SU-DHL-6 (cell line): Measurements from ENCODE around the gene KRT23.

Experiments
- H2AFZ ChIP-seq: fragments of 200-600 bp; sonication (generic); 2 replicates; pipeline ENCODE4 v1.6.1; 2014; ENCODE audit warnings: low read depth, mild to moderate bottlenecking, moderate library complexity, mixed read lengths, antibody characterized with exemption, low read length; ENCODE audit not compliant: severe bottlenecking
- H3F3A ChIP-seq: fragments of 200-600 bp; shearing (Covaris generic); 2 replicates; pipeline ENCODE4 v1.6.0; 2016; ENCODE audit warnings: antibody characterized with exemption, mild to moderate bottlenecking; ENCODE audit not compliant: insufficient read depth
- H3K27ac ChIP-seq: fragments of 200-600 bp; sonication (generic); 2 replicates; pipeline ENCODE4 v1.5.1; 2016; ENCODE audit warnings: low read depth, mild to moderate bottlenecking, low read length, moderate library complexity, mixed read lengths
- H3K27me3 ChIP-seq: fragments of 200-600 bp; sonication (generic), shearing (Covaris generic); 2 replicates; pipeline ENCODE4 v1.6.0; 2014; ENCODE audit warnings: mild to moderate bottlenecking, low read length
- H3K36me3 ChIP-seq: fragments of 200-600 bp; sonication (generic); 2 replicates; pipeline ENCODE4 v1.6.1; 2014; ENCODE audit warnings: mild to moderate bottlenecking, low read length, mixed read lengths
- H3K4me2 ChIP-seq: fragments of 300-600, 200-600 bp; shearing (Covaris generic), sonication (generic); 2 replicates; pipeline ENCODE4 v1.6.0; 2014; ENCODE audit warnings: low read length, low read depth, mild to moderate bottlenecking; ENCODE audit not compliant: poor library complexity, severe bottlenecking
- H3K4me3 ChIP-seq: fragments of 200-600 bp; sonication (generic); 2 replicates; pipeline ENCODE4 v1.5.1; 2014; ENCODE audit warnings: antibody characterized with exemption, low read length, mild to moderate bottlenecking, mixed read lengths; ENCODE audit not compliant: insufficient read depth, poor library complexity, severe bottlenecking
- H3K79me2 ChIP-seq: fragments of 200-600 bp; sonication (generic); 2 replicates; pipeline ENCODE4 v1.6.1; 2014; ENCODE audit warnings: mild to moderate bottlenecking, low read length, moderate library complexity; ENCODE audit not compliant: insufficient read depth
- H3K9ac ChIP-seq: fragments of 200-600 bp; sonication (generic); 2 replicates; pipeline ENCODE4 v1.7.0; 2014; ENCODE audit warnings: mild to moderate bottlenecking, low read length
- H3K9me2 ChIP-seq: fragments of 200-600 bp; sonication (generic); replicated peaks from 2 replicates; pipeline ENCODE4 v1.6.1; 2014; ENCODE audit warnings: low read length; ENCODE audit not compliant: insufficient read depth
- H3K9me3 ChIP-seq: fragments of 200-600 bp; sonication (generic); 2 replicates; pipeline ENCODE4 v1.6.1; 2014; ENCODE audit warnings: low read length, mixed read lengths; ENCODE audit not compliant: insufficient read depth
- H4K20me1 ChIP-seq: fragments of 200-600 bp; sonication (generic); 2 replicates; pipeline ENCODE4 v1.6.1; 2014; ENCODE audit warnings: low read depth, mild to moderate bottlenecking, antibody characterized with exemption, low read length, moderate library complexity, mixed read lengths
- CTCF ChIP-seq: fragments of 200-600 bp; sonication (generic); IDR thresholded peaks from one replicate; pipeline ENCODE4 v1.5.1; 2017; ENCODE audit warnings: antibody characterized with exemption, mild to moderate bottlenecking, low read length, moderate library complexity; ENCODE audit not compliant: insufficient read depth, poor library complexity, severe bottlenecking
- EZH2phosphoT487 ChIP-seq: fragments of 200-600 bp; sonication (generic), shearing (Covaris generic); conservative IDR thresholded peaks from 2 replicates; pipeline ENCODE4 v1.6.1; 2018; ENCODE audit warnings: mild to moderate bottlenecking, antibody characterized with exemption, low read length, moderate library complexity, mixed read lengths

The KRT23 gene

GRCh38 chr17:40888196-40888720 is 49.2 kb downstream of the KRT23 start:
- Histone ChIP-seq H3K79me2 (no peaks in the 10 kb centered on the region), H3K9me2 (no peaks in the 10 kb centered on the region), H3K4me3 (no peak overlapping the region), H3K27ac (no peak overlapping the region), H3K27me3 (no peaks in the 10 kb centered on the region), H3K9me3 (no peaks in the 10 kb centered on the region), H4K20me1 (no peaks in the 10 kb centered on the region), H3K4me2 (no peak overlapping the region), H2AFZ (no peak overlapping the region), H3F3A (no peaks in the 10 kb centered on the region), H3K9ac (no peak overlapping the region), H3K36me3 (no peaks in the 10 kb centered on the region)
- no peak for TF ChIP-seq CTCF
- no peak for TF ChIP-seq EZH2phosphoT487

GRCh38 chr17:40886090-40886489 is 51.4 kb downstream of the KRT23 start:
- Histone ChIP-seq H3K79me2 (no peaks in the 10 kb centered on the region), H4K20me1 (no peaks in the 10 kb centered on the region), H3K27me3 (no peaks in the 10 kb centered on the region), H2AFZ (no peak overlapping the region), H3K36me3 (no peaks in the 10 kb centered on the region), H3K9ac (no peak overlapping the region), H3F3A (no peaks in the 10 kb centered on the region), H3K4me3 (no peak overlapping the region), H3K27ac (no peak overlapping the region), H3K9me3 (no peaks in the 10 kb centered on the region), H3K4me2 (no peak overlapping the region), H3K9me2 (no peaks in the 10 kb centered on the region)
- TF ChIP-seq CTCF, result no peak
- TF ChIP-seq EZH2phosphoT487, result no peak

GRCh38 chr17:40884708-40885512 is 52.5 kb downstream of the KRT23 start, which contains the start of gene KRT20:
KRT20 (minus strand) TSS chr17:40885242; CDS start chr17:40885185, 57 bp downstream.
- no peak within 1 kb of the TSS for H3K27ac ChIP-seq
- H3K9me2 ChIP-seq, result no peaks in the 10 kb centered on the region
- H3K9ac ChIP-seq, result no peak within 1 kb of the TSS
- H4K20me1 ChIP-seq, result no peaks in the 10 kb centered on the region
- no peaks in the 10 kb centered on the region for H3F3A ChIP-seq
- no peaks in the 10 kb centered on the region for H3K79me2 ChIP-seq
- no peaks in the 10 kb centered on the region for H3K9me3 ChIP-seq
- H3K36me3 ChIP-seq, result no peaks in the 10 kb centered on the region
- H3K27me3 ChIP-seq, result no peaks in the 10 kb centered on the region
- TF ChIP-seq CTCF, result no peak
- no peak for TF ChIP-seq EZH2phosphoT487
- no peak within 1 kb of the TSS for H3K4me3 ChIP-seq
- H3K4me2 ChIP-seq, result no peak within 1 kb of the TSS
- H2AFZ ChIP-seq, result no peak within 1 kb of the TSS
